ENCODE results near the gene EHMT1. TPM values are rescaled to one million over a fixed set of nuclear protein-coding genes. Genes with fewer than 3 reads are reported as not detected.

Gene EHMT1
- total RNA-seq, 1 donor from 2014 or later = 52.3 TPM

- no peak for DNase-seq
Measured at GRCh38 chr9:137742698-137743097, 123.9 kb downstream of the EHMT1 start.

GRCh38 chr9:137743695-137744094 lies 124.9 kb downstream of the EHMT1 start:
- DNase-seq = no peak

GRCh38 chr9:137744632-137745183 lies 125.9 kb downstream of the EHMT1 start:
- DNase-seq = no peak

- no peak for DNase-seq
Measured at GRCh38 chr9:137745541-137745991, 126.8 kb downstream of the EHMT1 start.

- no peak for DNase-seq
Measured at GRCh38 chr9:137748311-137748710, 129.5 kb downstream of the EHMT1 start.

- no peak for DNase-seq
Measured at GRCh38 chr9:137748741-137749140, 129.9 kb downstream of the EHMT1 start.

GRCh38 chr9:137749511-137749910 lies 130.7 kb downstream of the EHMT1 start:
- no peak for DNase-seq

- DNase-seq = no peak
Measured at GRCh38 chr9:137750007-137750406, 131.2 kb downstream of the EHMT1 start.

GRCh38 chr9:137750566-137750965 lies 131.8 kb downstream of the EHMT1 start:
- DNase-seq = no peak

- no peak for DNase-seq
Measured at GRCh38 chr9:137751616-137752015, 132.8 kb downstream of the EHMT1 start.

- no peak for DNase-seq
Measured at GRCh38 chr9:137752426-137752825, 133.6 kb downstream of the EHMT1 start.

GRCh38 chr9:137753192-137753765 lies 134.5 kb downstream of the EHMT1 start:
- no peak for DNase-seq

- DNase-seq = no peak
Measured at GRCh38 chr9:137755261-137755927, 136.6 kb downstream of the EHMT1 start.

- DNase-seq = no peak
Measured at GRCh38 chr9:137756045-137756744, 137.4 kb downstream of the EHMT1 start.

GRCh38 chr9:137757139-137757538 lies 138.3 kb downstream of the EHMT1 start:
- no peak for DNase-seq

- no peak for DNase-seq
Measured at GRCh38 chr9:137757613-137758029, 138.8 kb downstream of the EHMT1 start.

- DNase-seq = no peak
Measured at GRCh38 chr9:137758067-137758466, 139.3 kb downstream of the EHMT1 start.

GRCh38 chr9:137759117-137759516 lies 140.3 kb downstream of the EHMT1 start:
- DNase-seq = no peak

GRCh38 chr9:137759649-137760321 lies 141.0 kb downstream of the EHMT1 start:
- DNase-seq = no peak

GRCh38 chr9:137760426-137760825 lies 141.6 kb downstream of the EHMT1 start:
- DNase-seq = no peak

GRCh38 chr9:137761032-137761431 lies 142.2 kb downstream of the EHMT1 start:
- DNase-seq = no peak

GRCh38 chr9:137761793-137762192 lies 143.0 kb downstream of the EHMT1 start:
- DNase-seq = no peak
